ENCODE results near the gene POPDC2.
A peak's percentile ranks its signal among the peaks of the same experiment; 100 is the strongest.

POPDC2 gene

DNA sequence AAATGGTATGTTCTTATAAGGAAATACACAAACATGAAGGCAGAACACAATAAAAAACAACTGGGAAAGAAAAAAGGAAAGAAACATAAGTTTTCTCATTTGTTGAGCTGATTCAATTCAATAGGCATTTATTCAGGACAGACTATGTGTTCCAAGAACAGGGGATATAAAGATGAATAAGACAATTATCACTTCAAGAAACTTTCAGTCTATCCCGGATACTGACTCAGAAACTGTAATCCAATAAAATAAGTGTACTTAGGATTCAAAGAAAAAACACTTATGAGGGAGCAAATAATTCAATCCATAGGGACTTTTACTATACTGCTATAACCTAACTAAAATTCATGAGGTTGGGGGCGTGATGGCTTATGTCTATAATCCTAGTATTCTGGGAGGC is 3.5 kb upstream of the POPDC2 start:
- Histone ChIP-seq H3K4me3 (ENCODE audit: low read depth, low read length) (no peak overlapping the region), H3K27me3 (no peaks in the 10 kb centered on the region), H3K9me3 (no peaks in the 10 kb centered on the region), H3K36me3 (peaks cover 8% of the 10 kb centered on the region), H3K4me1 (peaks cover 32% of the 10 kb centered on the region)
- TF ChIP-seq, protein P1, sequence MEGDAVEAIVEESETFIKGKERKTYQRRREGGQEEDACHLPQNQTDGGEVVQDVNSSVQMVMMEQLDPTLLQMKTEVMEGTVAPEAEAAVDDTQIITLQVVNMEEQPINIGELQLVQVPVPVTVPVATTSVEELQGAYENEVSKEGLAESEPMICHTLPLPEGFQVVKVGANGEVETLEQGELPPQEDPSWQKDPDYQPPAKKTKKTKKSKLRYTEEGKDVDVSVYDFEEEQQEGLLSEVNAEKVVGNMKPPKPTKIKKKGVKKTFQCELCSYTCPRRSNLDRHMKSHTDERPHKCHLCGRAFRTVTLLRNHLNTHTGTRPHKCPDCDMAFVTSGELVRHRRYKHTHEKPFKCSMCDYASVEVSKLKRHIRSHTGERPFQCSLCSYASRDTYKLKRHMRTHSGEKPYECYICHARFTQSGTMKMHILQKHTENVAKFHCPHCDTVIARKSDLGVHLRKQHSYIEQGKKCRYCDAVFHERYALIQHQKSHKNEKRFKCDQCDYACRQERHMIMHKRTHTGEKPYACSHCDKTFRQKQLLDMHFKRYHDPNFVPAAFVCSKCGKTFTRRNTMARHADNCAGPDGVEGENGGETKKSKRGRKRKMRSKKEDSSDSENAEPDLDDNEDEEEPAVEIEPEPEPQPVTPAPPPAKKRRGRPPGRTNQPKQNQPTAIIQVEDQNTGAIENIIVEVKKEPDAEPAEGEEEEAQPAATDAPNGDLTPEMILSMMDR (IDR thresholded peaks at IDR 0.05; ENCODE audit: low read depth, low read length): no peak
- no peak for DNase-seq

DNA sequence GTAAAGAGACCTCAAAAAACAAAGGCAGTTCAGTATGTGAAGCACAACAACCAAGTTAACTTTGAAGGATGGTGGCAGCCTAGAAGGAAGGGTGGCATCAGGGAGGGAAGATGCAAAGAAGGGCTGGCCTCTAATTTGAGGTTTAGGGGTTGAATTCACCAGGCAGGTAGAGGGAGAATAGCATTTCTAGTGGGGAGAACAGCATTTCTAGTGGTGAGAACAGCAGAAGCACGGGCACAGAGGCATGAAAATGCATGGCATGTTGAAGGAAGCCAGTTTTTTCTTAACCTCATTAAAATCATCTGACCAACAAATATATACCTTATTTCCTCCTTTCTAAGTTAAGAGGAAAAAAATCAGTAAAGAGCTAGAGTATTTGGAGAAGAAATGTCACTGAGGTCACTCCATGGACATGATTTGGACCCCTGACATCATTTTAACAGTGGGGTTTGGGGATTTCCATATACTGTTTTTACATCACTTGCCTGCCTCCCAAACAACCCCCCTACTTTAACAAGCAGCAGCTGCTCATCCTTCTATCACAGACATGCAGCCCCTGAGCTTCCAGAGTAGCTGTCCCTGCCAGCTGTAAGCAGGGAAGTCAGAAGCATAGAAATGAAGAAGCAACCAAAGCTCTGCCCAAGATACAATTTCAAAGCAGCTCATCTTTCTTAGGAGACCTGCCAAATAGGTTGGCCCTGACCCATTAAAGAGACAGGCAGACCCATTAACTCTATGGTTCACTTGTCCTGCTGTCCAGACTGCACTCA is 2.4 kb upstream of the POPDC2 start:
- H3K4me3 ChIP-seq (ENCODE audit: low read depth, low read length): no peak overlapping the region
- H3K27me3 ChIP-seq: no peaks in the 10 kb centered on the region
- peaks cover 32% of the 10 kb centered on the region for H3K4me1 ChIP-seq
- peaks cover 1% of the 10 kb centered on the region; the same call in 1 of the 2 replicates for H3K36me3 ChIP-seq
- TF ChIP-seq, protein P1 (IDR thresholded peaks at IDR 0.05; ENCODE audit: low read depth, low read length): peak; percentile 32
- H3K9me3 ChIP-seq: no peaks in the 10 kb centered on the region
- peak; percentile 42 for DNase-seq

DNA sequence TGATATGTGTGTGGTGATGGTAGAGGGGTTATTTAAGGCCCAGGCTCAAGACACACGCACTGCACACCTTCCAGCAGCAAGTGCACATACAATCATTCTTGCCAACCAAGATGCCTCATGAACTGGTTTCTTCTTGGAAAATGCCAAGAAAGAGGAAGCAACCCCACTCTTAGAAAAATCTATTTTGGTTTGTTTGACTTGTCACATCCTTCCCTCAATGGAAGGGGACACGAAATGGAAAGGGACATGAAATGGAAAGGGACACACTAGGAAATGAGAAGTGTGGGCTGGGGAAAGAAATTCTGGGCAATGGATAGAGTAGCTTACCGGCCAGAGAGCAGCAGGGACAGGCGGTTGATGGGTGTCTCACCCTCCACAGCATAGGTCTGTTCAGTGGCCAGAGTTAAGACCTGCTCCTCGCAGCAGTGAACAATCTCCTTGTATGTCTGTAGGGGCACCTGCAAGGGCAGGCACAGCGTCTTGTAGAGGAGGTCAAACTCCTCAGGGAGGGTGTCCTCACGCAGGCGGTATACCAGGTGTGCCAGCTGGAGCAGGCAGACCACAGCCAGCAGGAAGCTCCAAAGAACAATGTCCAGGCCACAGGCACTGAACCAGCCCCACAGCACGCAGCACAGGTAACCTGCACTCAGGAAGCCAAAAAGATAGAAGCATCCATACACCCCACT is 640 bp downstream of the POPDC2 start:
- Histone ChIP-seq H3K4me1 (peaks cover 36% of the 10 kb centered on the region), H3K9me3 (no peaks in the 10 kb centered on the region), H3K27me3 (no peaks in the 10 kb centered on the region), H3K36me3 (no peaks in the 10 kb centered on the region), H3K4me3 (ENCODE audit: low read depth, low read length) (peak overlapping the region; percentile 18; the same call in 1 of the 2 replicates)
- no peak for DNase-seq
- TF ChIP-seq, protein P1 (IDR thresholded peaks at IDR 0.05; ENCODE audit: low read depth, low read length): no peak

DNA sequence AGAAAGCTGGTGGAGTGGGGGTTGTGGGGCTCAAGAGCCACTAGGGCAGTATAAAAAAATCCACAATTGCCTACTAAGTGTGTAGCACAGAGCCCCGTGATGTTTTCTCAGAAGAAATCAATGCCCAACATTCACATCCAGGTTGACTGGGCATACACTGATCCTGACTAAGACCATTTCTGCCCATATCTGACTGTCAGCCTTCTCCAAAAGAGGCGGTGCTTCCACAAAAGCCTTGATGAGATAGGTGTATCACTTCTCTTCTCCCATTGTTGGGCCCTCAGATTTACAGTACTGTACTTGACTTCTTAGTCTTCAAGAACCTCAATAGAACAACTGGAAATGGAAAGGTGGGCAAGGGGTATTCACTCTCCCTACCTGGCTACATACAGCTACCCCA is 1.4 kb downstream of the POPDC2 start:
- peaks cover 36% of the 10 kb centered on the region for H3K4me1 ChIP-seq

DNA sequence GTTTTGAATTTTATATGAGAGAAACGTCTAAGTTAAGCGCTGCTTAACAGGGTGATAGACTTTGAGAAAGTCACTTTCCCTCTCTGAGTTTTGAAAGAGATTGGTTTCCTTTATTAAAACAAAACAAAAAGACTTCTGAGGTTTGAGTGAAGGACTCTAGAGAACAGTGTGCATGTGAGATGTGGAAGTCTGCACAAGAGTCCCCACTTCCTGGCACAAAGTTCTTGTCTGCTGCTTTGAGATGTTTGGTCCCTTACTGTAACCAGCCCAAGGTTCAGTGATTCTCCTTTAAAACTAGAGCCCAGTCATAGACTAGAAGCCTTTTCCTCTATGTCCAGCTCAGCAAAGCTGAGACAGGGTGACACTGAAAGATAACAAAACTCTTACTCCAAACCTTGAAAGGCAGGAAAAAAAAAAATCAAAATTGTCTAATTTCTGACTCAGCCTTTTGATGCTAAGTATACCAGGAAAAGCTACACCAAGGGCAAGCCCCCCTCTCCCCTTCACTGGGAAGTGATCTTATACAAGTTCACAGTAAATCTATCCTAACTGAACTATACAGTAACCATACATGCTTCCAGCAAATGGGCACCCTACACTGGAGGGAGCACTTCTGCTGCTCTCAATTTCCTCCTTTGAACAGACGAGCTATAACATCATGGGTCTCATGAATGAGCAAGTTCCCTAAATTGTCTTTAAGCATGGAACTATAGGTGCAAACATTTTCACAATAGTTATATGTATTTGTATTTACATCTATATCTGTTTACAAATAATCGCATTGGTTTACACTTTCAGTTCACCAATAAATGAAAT is 2.3 kb downstream of the POPDC2 start:
- Histone ChIP-seq H3K4me3 (ENCODE audit: low read depth, low read length) (no peak overlapping the region), H3K4me1 (peaks cover 30% of the 10 kb centered on the region), H3K27me3 (no peaks in the 10 kb centered on the region), H3K9me3 (no peaks in the 10 kb centered on the region), H3K36me3 (no peaks in the 10 kb centered on the region)
- DNase-seq: no peak
- TF ChIP-seq, protein P1 (IDR thresholded peaks at IDR 0.05; ENCODE audit: low read depth, low read length): no peak

More for the DNA sequence above, 1.4 kb downstream of the POPDC2 start:
- no peak for DNase-seq
- Histone ChIP-seq H3K36me3 (no peaks in the 10 kb centered on the region), H3K4me3 (ENCODE audit: low read depth, low read length) (no peak overlapping the region), H3K27me3 (no peaks in the 10 kb centered on the region), H3K9me3 (no peaks in the 10 kb centered on the region)
- TF ChIP-seq, protein P1 (IDR thresholded peaks at IDR 0.05; ENCODE audit: low read depth, low read length): no peak

All from BE2C (cell line).